ENCODE results near the gene OSBPL5.
"Not testable (repeated sequence)": the region's sequence is repeated elsewhere in the genome, so short reads cannot be mapped to it uniquely, and the experiment has no call there.

Gene OSBPL5

DNA sequence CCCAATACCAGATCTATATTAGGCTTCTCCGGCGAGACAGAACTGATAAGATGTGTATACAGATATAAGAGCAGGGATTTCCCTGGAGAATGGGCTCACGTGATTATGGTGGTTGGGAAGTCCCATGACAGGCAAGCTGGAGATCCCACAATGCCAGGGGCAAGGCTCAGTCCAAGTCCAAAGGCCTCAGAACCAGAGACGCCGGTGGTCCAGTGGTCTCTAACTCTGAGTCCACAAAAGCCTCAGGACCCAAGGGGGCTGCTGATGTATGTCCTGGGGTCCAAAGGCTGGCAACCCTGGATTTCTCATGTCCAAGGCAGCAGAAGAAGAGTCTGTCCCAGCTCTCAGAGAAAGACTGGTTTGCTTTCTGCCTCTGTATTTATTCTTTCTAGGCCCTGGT is 15.8 kb upstream of the OSBPL5 start:
- DNase-seq, result no peak

DNA sequence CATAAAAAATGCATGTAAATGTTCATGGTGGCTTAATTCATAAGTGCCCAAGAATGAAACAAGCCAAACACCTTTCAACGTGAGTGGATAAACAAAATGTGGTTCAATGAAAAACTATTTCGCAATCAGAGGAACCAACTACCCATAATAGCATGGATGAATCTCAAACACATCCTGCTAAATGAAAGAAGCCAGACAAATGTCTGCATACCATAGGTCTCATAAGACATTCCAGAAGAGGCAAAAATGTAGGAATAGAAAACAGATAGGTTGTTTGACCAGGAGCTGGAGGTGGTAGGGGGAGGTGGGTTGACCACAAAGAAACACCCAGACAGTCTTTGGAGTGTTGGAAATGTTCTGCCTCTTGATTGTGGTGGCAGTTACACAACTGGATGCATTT is 13.2 kb upstream of the OSBPL5 start:
- DNase-seq, result no peak

DNA sequence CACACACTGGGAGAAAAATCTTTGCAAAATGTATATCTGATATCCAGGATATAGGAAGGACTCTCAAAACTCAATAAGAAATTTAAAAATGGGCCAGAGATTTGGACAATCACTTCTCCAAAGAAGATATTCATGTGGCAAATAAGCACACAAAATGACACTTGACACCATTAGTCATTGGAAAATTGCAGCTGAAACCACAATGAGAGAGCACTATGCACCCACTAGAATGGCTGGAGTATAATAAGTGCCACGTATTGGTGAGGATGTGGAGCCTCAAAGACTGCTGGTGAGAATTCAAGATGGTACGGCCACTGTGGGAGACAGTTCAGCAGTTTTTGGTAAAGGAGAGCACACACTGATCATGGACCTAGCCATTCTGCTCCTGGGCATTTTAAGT is 12.8 kb upstream of the OSBPL5 start:
- no peak for DNase-seq

DNA sequence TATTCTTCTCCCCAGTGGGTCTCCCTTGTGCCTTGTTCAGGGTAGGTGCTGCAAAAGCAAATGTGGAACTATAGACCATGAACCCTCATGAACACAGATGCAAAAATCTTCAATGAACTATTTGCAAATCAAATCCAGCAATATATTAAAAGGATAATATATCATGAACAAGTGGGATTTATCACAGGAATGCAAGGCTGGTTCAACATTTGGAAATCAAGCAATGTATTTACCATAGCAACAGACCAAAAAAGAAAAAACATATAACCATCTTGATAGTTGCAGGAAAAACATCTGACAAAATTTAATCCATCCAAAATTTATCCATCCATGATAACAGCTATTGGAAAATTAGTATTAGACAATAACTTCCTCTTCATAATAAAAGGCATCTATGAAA is 11.4 kb upstream of the OSBPL5 start:
- no peak for DNase-seq

DNA sequence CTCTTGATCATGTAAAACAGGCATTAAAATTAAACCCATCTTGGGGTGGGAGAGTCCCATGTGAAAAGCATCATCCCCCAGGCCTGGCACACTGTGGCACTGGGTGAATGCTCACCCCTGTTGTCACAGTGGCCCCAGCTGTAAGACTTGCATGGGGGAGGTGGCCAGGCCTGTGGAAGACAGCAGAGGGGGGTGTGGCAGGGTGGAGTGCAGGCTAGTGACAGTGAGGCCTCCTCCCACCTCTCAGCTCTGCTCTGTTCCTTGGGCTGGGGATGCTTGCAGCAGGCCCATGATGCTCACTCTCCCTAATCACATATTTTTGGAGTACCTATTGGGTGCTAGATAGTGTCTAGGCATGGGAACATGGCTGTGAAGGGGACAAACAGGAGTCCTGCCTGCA is 10.1 kb upstream of the OSBPL5 start:
- no peak for DNase-seq

DNA sequence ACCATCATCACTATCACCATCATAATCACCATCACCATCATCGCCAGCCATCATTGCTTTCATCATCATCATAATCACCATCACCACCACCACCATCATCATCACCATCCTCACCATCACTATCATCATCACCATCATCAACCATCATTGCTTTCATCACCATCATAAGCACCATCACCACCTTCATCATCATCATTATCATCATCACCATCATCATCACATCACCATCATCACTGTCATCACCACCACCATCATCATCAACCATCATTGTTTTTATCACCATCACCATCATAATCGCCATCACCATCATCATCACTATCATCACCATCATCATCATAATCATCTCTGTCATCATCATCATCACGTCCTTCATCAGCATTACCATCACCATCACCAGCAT is 9.3 kb upstream of the OSBPL5 start:
- no peak for DNase-seq

DNA sequence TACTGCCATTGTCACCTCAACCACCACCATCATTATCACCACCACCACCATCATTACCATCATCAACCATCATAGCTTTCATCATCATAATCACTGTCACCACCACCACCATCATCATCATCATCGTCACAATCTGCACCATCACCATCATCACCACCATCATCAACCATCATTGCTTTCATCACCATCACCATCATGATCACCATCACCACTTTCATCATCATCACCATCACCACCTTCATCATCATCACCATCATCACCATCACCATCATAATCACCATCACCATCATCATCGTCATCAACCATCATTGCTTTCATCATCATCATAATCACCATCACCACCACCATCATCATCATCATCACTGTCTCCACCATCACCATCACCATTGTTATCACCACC is 8.7 kb upstream of the OSBPL5 start:
- no peak for DNase-seq

DNA sequence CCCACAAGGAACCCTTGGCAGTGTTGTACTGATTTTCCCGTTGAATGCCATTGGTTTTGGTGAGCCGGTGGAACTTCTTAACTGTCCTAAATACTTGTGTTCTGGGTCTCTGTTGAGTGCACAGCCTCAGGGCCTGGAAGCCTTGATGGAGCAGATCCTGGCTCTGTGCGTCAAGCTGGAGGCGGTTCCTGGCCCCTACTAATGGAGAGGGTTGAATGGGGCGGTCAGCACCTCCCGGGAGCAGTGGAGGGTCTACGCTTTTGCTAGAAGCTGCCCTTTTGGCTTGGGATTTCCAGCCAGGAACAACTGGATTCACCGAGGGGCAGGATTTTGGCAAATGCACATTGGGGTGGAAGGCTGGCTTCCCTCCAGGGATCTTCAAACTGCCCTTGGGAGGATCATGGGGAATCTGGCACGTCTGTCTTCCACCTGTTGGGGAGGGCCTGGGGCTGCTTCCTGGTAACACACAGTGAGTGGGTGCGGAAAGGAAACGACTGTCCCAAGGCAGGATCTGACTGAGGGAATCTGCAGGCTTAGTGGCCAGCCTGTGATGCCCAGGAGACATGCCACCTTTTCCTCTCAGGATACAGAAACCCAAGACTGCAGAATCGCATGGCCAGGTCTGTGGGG is 6.9 kb upstream of the OSBPL5 start:
- no peak for DNase-seq

DNA sequence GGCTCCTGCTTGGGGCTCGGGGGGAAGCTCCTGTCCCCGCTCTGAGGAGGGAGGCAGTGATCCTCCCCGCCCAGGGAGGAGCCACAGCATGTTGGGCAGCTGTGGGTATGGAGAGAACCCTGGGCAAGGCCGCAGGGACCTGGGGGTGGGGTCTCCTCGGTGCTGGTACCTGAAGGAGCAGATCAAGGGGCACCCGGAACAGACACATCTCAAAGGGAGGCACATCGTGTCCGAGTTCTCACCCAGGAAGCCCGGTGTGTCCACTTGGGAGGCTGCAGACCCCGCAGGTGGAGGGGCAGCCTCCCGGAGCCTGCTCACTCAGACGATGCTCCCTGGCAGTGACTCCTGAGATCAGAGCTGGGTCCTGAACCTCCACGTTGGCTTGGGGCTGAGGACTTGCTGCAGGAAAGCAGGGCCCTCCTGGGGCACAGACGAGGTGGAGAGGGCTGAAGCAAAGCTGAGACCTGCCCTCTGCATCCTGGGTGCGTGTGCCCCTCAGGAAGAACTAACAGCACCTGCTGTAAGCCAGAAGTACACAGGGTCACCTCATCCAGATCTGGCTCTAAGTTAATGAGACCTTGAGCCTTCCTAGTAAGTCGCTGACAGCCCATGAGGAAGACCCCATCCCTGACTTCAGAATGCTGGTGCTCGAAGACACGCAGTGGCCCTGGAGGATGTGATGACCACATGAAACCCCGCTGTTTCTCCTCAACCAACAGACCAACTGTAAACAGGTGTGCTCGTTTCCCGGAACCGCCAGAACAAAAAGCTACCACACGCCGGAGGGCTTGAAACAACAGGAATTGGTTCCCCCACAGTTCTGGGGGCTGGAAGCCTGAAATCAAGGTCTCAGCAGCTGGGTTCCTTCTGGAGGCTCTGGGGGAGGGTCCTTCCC is 5.9 kb upstream of the OSBPL5 start:
- no peak for DNase-seq

DNA sequence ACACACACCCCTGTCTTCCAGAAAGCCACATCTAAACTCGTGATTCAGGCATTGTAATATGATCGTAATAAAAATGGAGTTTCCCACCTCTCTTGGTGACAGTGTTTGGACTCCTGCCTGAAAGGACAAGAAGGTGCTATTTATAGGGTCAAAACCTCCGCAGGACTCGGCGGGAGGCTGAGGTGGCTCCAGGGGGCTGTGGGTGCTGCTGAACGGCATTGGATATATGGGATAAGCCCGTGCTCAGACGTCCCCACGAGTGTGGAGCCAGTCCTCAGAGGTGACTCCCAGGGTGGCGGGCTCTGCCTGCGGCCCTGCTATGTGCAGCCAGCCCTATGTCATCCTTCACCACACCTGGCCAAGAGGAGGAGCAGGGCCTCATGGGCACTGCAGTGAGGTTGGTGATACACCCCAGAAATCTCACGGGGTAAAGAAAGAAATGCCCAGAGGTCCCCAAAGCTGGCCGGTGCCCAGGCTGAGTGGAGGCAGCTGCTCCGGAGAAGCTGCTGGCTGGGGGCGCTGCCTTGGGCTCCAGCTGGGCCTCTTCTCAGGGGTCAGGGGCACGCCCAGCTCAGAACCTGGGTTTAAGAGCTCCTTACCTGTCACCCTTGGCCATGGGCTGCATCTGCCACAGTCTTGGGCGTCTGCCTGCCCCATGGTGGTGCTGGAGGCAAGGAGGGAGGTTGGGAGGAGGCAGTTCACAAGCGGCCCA is 5.1 kb upstream of the OSBPL5 start:
- no peak for DNase-seq

DNA sequence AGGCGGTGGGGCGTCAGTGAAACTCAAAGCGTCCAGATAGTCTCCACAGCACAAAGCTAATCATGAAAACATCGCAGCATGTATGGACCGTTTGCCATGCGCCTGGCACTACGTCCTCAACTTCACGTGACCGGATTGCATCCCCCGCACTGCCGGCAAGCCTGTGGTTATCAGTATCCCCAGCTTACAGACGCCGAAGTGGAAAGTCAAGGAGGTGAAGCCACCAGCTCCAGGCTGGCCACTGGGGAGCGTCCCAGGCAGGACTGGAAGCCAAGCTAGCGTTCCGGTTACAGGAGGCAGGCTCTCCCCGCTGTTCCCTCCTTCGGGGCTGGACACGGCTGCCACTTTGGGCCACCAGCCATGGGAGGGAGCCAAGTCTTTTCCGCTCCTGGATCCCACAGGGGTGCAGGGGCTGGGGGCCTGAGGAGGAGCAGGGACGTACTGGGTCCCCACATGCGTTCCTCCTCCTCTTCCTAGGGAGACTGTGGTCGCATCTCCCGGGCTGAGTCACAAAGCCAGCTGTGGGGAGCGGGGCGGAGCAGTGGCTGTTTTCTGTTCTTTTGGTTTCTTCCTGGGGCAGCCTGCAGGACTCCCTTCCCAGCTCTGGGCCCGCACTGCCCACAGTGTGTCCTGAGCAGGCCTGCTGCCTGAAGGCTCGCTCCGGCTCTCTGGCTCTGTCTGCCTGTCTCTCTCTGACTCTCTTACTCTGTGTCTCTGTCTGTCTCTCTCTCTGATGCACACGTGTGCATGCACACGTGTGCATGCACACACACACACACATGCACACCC is 4.3 kb upstream of the OSBPL5 start:
- DNase-seq, result no peak

DNA sequence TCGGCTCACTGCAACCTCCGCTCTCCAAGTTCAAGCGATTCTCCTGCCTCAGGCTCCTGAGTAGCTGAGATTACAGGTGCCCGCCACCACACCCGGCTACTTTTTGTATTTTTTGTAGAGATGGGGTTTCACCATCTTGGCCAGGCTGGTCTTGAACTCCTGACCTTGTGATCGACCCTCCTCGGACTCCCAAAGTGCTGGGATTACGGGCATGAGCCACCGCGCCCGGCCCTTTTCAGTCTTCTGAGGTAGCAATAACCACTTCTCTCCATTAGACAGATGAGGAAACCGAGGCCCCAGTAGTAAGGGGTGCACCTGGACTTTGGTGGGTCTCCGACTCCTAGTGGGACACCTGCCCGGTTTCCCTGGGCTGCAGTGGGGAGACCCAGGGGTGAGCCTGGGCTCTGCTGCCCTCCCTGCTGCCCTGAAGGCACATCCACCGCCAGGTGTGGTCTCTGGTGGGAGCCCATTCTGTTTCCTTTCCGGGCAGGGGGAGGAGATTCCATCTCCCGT is 3.7 kb upstream of the OSBPL5 start:
- not testable (repeated sequence) for DNase-seq

DNA sequence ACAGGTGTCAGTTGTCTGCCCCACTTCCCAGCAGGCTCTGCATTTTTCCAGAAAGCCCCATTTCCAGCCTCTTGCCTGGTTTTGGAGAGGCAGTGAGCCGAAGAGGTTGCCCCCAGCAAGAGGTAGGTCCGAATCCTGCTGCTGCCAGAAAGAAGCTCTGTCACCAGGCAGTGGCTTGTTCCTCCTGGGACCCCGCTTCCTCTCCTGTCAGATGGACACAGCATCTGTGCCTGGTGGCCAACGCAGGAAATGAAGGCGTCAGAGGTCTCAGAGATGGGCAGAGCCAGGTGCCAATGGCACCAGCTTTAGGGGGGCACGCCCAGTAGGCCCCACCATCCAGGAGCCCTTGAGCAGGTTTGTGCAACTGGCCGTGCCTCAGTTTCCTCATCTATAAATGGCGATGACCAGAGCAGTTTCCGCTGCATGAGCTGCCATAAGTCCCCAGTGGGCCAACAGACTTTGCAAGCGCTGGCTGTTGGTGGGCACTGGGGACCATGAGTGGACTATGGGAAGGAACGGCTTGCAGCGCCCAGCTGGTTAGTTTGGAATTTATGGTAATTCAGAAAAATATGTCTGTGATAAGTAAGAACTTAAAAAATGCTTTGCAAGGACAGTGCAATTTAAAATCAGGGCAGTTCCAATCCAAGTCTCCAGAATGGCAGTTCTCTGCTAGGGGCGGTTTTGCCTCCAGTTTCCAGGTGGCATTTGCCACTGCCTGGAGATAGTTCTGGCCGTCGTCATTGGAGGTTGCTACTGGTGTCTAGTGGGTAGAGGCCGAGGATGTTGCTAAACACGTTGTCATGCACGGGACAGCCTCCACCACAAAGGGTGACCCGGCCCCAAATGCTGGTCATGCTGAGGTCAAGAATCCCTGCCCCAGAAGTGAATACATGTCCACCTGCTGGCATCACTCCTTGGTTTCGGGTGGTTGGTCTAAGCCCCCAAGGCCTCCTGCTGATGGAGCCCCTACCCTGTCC is 2.3 kb upstream of the OSBPL5 start:
- DNase-seq, result no peak

DNA sequence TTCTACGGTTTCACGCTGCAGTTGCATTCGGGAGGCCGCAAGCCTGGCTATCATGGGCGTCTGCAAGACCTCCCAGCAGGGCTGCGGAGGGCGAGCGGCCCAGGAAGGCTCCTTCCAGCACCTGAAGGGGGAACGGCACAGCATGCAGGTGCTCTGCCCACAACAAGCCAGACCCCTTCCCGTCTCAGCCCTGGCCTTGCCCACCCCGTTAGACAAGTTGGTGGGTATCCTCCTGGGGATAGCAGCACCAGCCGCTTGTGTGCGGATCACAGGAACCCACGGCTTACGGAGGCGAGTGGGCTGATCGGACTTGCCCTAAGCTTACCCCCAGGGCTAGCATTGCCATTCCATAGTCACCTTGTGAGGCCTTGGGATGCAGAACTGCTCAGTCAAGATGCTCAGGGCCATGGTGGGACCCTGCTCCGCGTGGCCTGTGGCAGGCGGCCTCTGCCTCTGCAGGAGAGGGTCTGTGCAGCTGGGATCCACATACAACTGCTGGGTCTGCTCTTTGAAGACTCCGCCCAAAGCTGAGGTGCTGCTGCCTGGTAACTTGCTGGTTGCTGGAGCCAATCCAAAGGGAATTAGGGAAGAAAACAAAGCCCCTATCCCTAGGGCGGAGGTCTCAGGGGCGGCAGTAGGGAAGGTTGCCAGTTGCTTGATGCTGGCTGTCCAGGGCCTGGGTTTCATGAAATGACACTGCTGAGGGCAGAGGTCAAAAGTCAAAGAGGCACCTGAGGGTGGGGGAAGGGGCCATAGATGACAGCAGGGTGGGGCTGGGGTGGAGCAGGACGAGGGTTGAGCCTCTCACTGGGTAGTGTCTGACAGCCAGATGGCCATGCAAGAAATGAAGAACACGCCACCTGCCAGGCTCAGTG is 1.4 kb upstream of the OSBPL5 start:
- DNase-seq, result peak; percentile 50

DNA sequence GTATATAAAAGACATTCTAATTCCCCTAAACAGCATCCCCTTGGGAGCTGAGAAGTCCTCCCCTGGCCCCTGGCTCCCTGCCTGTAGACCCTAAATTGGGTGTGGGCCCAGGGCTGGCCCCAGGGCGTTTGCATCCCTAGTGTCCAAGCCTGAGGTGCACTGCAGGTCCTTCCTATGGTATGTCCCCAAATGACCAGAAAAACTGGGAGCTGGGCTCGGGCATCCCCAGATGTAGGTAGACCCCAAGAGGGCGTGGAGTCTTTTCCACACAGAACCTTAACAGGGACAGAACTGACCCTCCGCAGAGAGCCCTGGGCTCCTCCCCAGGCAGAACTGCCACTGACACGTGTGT is 782 bp upstream of the OSBPL5 start:
- DNase-seq, result no peak

DNA sequence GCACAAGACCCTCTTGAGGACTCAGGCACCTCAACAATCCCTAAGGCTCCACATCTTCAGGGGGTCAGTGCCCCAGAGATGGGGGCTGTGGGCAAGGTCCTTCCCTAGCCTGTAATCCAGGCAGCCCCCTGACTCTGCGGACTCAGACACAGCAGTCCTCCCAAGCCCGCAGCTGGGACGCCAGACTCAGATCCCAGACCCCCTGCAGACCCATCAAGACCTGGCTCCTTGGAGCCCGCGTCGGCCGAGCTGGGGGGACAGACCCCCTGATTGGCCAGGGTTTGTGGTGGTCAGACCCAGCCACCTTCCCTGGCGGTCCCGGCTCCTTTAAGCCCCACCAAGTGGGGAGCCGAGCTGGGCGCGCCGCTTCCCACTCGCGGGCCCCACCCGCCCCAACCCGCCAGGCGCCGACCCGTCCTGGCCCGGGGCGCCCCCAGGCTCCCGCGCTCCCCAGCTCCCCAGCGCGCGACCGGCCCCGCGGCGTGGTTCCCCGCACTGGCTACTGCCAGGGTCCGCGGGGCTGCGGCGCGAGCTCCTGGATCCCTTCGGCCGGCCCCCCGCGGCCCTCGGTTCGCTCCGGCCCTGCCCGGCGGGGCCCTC is 458 bp downstream of the OSBPL5 start:
- DNase-seq, result no peak

DNA sequence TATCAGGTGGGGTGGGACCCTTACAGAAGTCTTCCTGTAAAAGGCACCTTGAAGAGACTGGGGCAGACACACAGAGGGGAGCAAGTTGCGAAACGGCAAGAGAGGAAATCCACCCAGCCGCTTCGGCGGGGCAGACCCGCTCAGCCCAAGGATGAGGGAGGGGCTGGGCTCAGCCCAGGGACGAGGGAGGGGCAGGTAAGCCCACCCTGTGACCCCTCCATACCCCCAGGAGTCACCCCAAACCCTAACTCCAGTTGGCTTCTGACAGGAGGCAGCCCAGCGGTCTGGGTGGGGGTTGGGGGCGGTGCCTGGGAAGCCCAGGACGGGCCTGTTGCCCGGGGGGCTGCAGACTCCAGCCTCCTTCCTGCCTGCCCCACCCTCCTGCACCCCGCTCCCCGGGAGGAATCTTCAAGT is 965 bp downstream of the OSBPL5 start:
- no peak for DNase-seq

DNA sequence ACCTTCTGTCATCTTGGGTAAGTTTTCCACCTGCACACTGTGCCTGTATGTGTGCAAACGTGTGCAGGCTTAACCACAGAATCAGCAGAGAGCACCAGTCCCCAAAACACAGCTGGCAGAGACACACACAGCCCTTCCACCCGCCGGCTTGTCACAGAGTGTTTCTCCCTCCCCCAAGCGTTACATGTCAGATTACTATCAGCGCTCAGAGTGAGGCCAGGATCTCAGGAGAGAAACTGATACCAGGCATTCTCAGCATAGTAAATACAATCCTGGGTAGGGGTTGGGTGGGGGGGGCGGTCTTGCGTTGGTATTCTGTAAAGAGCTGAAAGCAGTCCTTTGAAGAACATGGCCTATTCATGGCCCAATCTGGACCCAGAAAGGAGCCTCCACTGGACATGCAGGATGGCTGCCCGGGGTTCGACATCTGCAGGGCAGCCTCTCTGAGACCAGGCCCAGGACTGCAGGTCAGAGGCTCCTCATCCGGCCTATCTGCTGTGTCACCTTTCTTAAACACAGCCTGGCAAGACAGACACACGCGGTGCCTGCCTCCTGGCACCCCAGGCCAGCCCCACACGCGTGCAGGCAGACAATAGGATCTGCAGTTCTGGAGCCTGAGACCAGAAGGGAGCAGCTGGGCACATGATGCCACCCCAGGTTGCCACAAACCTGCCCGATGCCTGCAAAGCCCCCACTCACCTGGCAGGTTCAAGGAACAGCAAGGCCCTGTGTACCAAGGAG is 1.7 kb downstream of the OSBPL5 start:
- no peak for DNase-seq

DNA sequence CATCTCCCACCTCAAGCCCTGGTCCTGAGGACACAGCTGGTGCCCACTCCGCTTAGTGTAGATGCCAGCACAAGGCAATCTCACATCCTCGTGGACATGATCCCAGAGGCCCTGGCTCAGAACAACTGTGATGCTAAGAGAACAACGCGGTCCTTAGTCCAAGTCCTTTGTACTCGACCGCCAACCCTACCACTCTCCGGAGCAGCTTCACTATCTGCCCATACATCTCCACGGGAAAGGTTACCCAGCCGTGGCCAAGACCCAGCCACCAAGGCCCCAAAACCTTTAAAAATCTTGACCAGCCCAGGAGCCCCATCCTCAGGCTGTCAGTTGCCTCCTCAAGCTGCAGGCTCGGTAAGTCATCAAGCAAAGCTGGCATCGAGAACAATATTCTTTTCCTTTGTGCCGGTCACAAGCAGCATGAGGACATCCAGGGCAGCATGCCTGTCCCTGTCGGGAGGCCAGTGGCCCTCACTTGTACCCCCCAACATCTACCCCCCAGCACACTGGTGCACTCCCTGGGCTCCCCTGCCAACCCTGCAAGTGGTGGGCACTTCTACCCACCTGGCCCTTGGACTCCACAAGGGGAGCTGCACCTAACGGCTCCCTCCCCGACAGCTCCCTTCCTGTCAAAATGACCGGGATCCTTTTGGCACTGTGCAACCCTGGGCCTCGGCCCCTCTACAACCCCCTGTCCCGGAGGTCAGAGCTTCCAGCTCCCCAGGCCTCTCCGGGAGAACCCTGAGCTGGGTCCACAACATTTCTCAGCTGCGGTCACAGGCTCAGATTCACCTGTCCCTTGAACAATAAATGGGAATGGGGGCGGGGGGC is 2.5 kb downstream of the OSBPL5 start:
- DNase-seq, result no peak
